Mucosa of gallbladder (tissue), 1 donor: ENCODE data around the gene NEK11. TPM values are rescaled to one million over a fixed set of nuclear protein-coding genes. Genes with fewer than 3 reads are reported as not detected.
"Not testable (repeated sequence)": the region's sequence is repeated elsewhere in the genome, so short reads cannot be mapped to it uniquely, and the experiment has no call there.

Experiments used
- DNase-seq: peaks from one replicate; pipeline ENCODE4 v3.0.0-alpha.2; 2020; ENCODE audit warnings: low spot score
- total RNA-seq: library from RNA; stranded (reverse); gene quantifications from one replicate; pipeline ENCODE4 v1.2.1, GENCODE V29; 2021
- donor health status: DM: no; HTN: no; CAD: no.

The NEK11 gene
- total RNA-seq, 1 donor from 2014 or later = 10.9 TPM

GRCh38 chr3:131304890-131305289 is 278.2 kb downstream of the NEK11 start:
- no peak for DNase-seq

- DNase-seq = no peak
Observed at GRCh38 chr3:131306242-131306641, 279.6 kb downstream of the NEK11 start.

- no peak for DNase-seq
Observed at GRCh38 chr3:131314318-131314717, 287.6 kb downstream of the NEK11 start.

GRCh38 chr3:131315162-131315561 is 288.5 kb downstream of the NEK11 start:
- no peak for DNase-seq

GRCh38 chr3:131317667-131318066 is 291.0 kb downstream of the NEK11 start:
- DNase-seq = no peak

GRCh38 chr3:131323014-131323413 is 296.3 kb downstream of the NEK11 start:
- DNase-seq = no peak

GRCh38 chr3:131323792-131324191 is 297.1 kb downstream of the NEK11 start:
- no peak for DNase-seq

- no peak for DNase-seq
Observed at GRCh38 chr3:131324923-131325322, 298.2 kb downstream of the NEK11 start.

GRCh38 chr3:131326307-131326706 is 299.6 kb downstream of the NEK11 start:
- DNase-seq = no peak

GRCh38 chr3:131328721-131329120 is 302.0 kb downstream of the NEK11 start:
- DNase-seq = no peak

GRCh38 chr3:131329774-131330173 is 303.1 kb downstream of the NEK11 start:
- no peak for DNase-seq

GRCh38 chr3:131331456-131332085 is 304.9 kb downstream of the NEK11 start:
- not testable (repeated sequence) for DNase-seq

- no peak for DNase-seq
Observed at GRCh38 chr3:131338948-131339640, 312.4 kb downstream of the NEK11 start.

GRCh38 chr3:131341761-131342160 is 315.1 kb downstream of the NEK11 start:
- no peak for DNase-seq

GRCh38 chr3:131348911-131349310 is 322.2 kb downstream of the NEK11 start:
- DNase-seq = no peak

GRCh38 chr3:131349454-131349853 is 322.8 kb downstream of the NEK11 start:
- no peak for DNase-seq

- DNase-seq = no peak
Observed at GRCh38 chr3:131349946-131350347, 323.3 kb downstream of the NEK11 start.

GRCh38 chr3:131350506-131350905 is 323.8 kb downstream of the NEK11 start:
- no peak for DNase-seq

GRCh38 chr3:131353016-131353877 is 326.6 kb downstream of the NEK11 start:
- no peak for DNase-seq

- no peak for DNase-seq
Observed at GRCh38 chr3:131353986-131354385, 327.3 kb downstream of the NEK11 start.

- no peak for DNase-seq
Observed at GRCh38 chr3:131356006-131356595, 329.4 kb downstream of the NEK11 start.

- no peak for DNase-seq
Observed at GRCh38 chr3:131357275-131357674, 330.6 kb downstream of the NEK11 start.
